HepG2 (cell line): ENCODE results near the gene NSMCE1. TPM values are rescaled to one million over a fixed set of nuclear protein-coding genes. Genes with fewer than 3 reads are reported as not detected.

Experiments used
- ATF5 ChIP-seq: sonication (generic); formaldehyde crosslinking; IDR thresholded peaks from 2 replicates; pipeline ENCODE4 v1.4.0; 2020; ENCODE audit warnings: mild to moderate bottlenecking, low read depth, missing genetic modification reagents
- FIP1L1 ChIP-seq: fragments of 200-400 bp; formaldehyde crosslinking; IDR thresholded peaks from 2 replicates; pipeline ENCODE4 v1.6.1; 2018; ENCODE audit warnings: low read depth, mild to moderate bottlenecking, low read length, moderate library complexity, borderline replicate concordance; ENCODE audit not compliant: insufficient read depth
- KDM5A ChIP-seq: fragments of 200-600 bp; sonication (generic); IDR thresholded peaks from 2 replicates; pipeline ENCODE4 v1.7.0; 2018; ENCODE audit warnings: antibody characterized with exemption, mild to moderate bottlenecking, low read length, borderline replicate concordance
- MLXIP ChIP-seq: sonication (generic); formaldehyde crosslinking; IDR thresholded peaks from 2 replicates; pipeline ENCODE4 v1.9.0; 2021; ENCODE audit warnings: missing genetic modification reagents, borderline replicate concordance
- MYC ChIP-seq: sonication (generic); formaldehyde crosslinking; IDR thresholded peaks from 2 replicates; pipeline ENCODE4 v1.9.0; 2021; ENCODE audit warnings: missing genetic modification reagents, borderline replicate concordance
- NCOA5 ChIP-seq: sonication (generic); formaldehyde crosslinking; IDR thresholded peaks from 2 replicates; pipeline ENCODE4 v1.4.0; 2020; ENCODE audit warnings: missing genetic modification reagents
- NR2C2 ChIP-seq: sonication (generic); formaldehyde crosslinking; IDR thresholded peaks from 2 replicates; pipeline ENCODE4 v1.4.0; 2020; ENCODE audit warnings: missing genetic modification reagents, mild to moderate bottlenecking, moderate library complexity, borderline replicate concordance
- PRPF4 ChIP-seq: fragments of 200-400 bp; formaldehyde crosslinking; IDR thresholded peaks from 2 replicates; pipeline ENCODE4 v1.6.1; 2016; ENCODE audit warnings: low read length, low read depth; ENCODE audit not compliant: poor library complexity, severe bottlenecking
- SMAD1 ChIP-seq: sonication (generic); formaldehyde crosslinking; IDR thresholded peaks from 2 replicates; pipeline ENCODE4 v1.4.0; 2020; ENCODE audit warnings: missing genetic modification reagents, low read depth, mild to moderate bottlenecking, borderline replicate concordance
- UBTF ChIP-seq: sonication (generic); formaldehyde crosslinking; IDR thresholded peaks from 2 replicates; pipeline ENCODE4 v1.4.0; 2020; ENCODE audit warnings: mild to moderate bottlenecking, missing genetic modification reagents
- ZBTB46 ChIP-seq: sonication (generic); formaldehyde crosslinking; IDR thresholded peaks from 2 replicates; pipeline ENCODE4 v1.4.0; 2020; ENCODE audit warnings: mild to moderate bottlenecking, missing genetic modification reagents, borderline replicate concordance
- ZFY ChIP-seq: sonication (generic); formaldehyde crosslinking; IDR thresholded peaks from 2 replicates; pipeline ENCODE4 v1.4.0; 2020; ENCODE audit warnings: missing genetic modification reagents
- ZNF230 ChIP-seq: sonication (generic); formaldehyde crosslinking; IDR thresholded peaks from 2 replicates; pipeline ENCODE4 v1.4.0; 2020; ENCODE audit warnings: mild to moderate bottlenecking, missing genetic modification reagents
- ZNF34 ChIP-seq: sonication (generic); formaldehyde crosslinking; IDR thresholded peaks from 2 replicates; pipeline ENCODE4 v1.4.0; 2020; ENCODE audit warnings: mild to moderate bottlenecking, missing genetic modification reagents, borderline replicate concordance
- ZNF563 ChIP-seq: sonication (generic); formaldehyde crosslinking; IDR thresholded peaks from 2 replicates; pipeline ENCODE4 v1.8.0; 2022; ENCODE audit warnings: mild to moderate bottlenecking, moderate library complexity, missing genetic modification reagents
- ZNF615 ChIP-seq: sonication (generic); formaldehyde crosslinking; IDR thresholded peaks from 2 replicates; pipeline ENCODE4 v1.5.0; 2020; ENCODE audit warnings: mild to moderate bottlenecking, missing genetic modification reagents, borderline replicate concordance
- ZNF619 ChIP-seq: sonication (generic); formaldehyde crosslinking; IDR thresholded peaks from 2 replicates; pipeline ENCODE4 v1.4.0; 2020; ENCODE audit warnings: mild to moderate bottlenecking, missing genetic modification reagents
- ZNF629 ChIP-seq: sonication (generic); formaldehyde crosslinking; conservative IDR thresholded peaks from 2 replicates; pipeline ENCODE4 v1.5.0; 2020; ENCODE audit warnings: missing genetic modification reagents
- ZNF720 ChIP-seq: sonication (generic); formaldehyde crosslinking; IDR thresholded peaks from 2 replicates; pipeline ENCODE4 v1.4.0; 2020; ENCODE audit warnings: missing genetic modification reagents
- ZNF878 ChIP-seq: sonication (generic); formaldehyde crosslinking; IDR thresholded peaks from 2 replicates; pipeline ENCODE4 v1.8.1; 2023; ENCODE audit warnings: mild to moderate bottlenecking, missing genetic modification reagents, moderate library complexity
- ZSCAN22 ChIP-seq: sonication (generic); formaldehyde crosslinking; IDR thresholded peaks from 2 replicates; pipeline ENCODE4 v1.4.0; 2020; ENCODE audit warnings: mild to moderate bottlenecking, missing genetic modification reagents
- polyA plus RNA-seq, 8 experiments: library from polyadenylated mRNA; depleted of rRNA in 3 of 8; stranded (reverse) in 7 of 8; unstranded in 1 of 8; fragments of >200 nt; fragmentation: Illumina TruSeq in 4 of 8; extraction: Trizol in 4 of 8; gene quantifications; 2 replicates each; pipeline versions ENCODE4 v1.2.1 to v1.2.3, GENCODE V29; 2011 to 2016; ENCODE audit warnings: low read depth in 4 of 8, missing spikeins in 1 of 8, mixed read lengths in 1 of 8; ENCODE audit not compliant: insufficient read depth in 1 of 8
- total RNA-seq, 5 experiments: library from RNA; depleted of rRNA; stranded (reverse); fragments of >200 nt; fragmentation: Illumina TruSeq; extraction: Trizol; gene quantifications; 2 replicates each; pipeline ENCODE4 v1.2.3, GENCODE V29; 2016; ENCODE audit warnings: low read depth in 1 of 5

Gene NSMCE1
- total and polyA plus RNA-seq, 2 of the 13 experiments (the other 11 are each of a cell fraction or from before 2014, with no cell fraction given): 42.7 to 52.9 TPM

- TF ChIP-seq MLXIP: no peak
- no peak for TF ChIP-seq MYC (CRISPR knock-in tag)
- TF ChIP-seq NCOA5 (CRISPR knock-in tag): no peak
- TF ChIP-seq UBTF (CRISPR knock-in tag): no peak; the same call in 1 of the 2 replicates
- TF ChIP-seq NR2C2 (CRISPR knock-in tag): no peak; the same call in 1 of the 2 replicates
- TF ChIP-seq ZNF629: no peak; the same call in 1 of the 2 replicates
- TF ChIP-seq PRPF4: no peak
- TF ChIP-seq ZSCAN22 (CRISPR knock-in tag): no peak
- TF ChIP-seq ZNF878 (CRISPR knock-in tag): no peak
- TF ChIP-seq ZBTB46: no peak
- no peak for TF ChIP-seq ZNF720 (CRISPR knock-in tag)
- peak; percentile 54; the same call in 1 of the 2 replicates for TF ChIP-seq ZNF230 (CRISPR knock-in tag)
- no peak for TF ChIP-seq ZNF34 (CRISPR knock-in tag)
- no peak for TF ChIP-seq ATF5 (CRISPR knock-in tag)
- TF ChIP-seq ZNF619 (CRISPR knock-in tag): no peak
- no peak for TF ChIP-seq ZNF563
- TF ChIP-seq FIP1L1: no peak
- TF ChIP-seq ZNF615 (CRISPR knock-in tag): no peak
- no peak for TF ChIP-seq KDM5A
- no peak for TF ChIP-seq ZFY (CRISPR knock-in tag)
- no peak for TF ChIP-seq SMAD1 (CRISPR knock-in tag)
Measured at GRCh38 chr16:27314161-27314723, 45.7 kb upstream of the NSMCE1 start (continued).
